GM23248 (cell line): ENCODE measurements around the gene XRN1.

ENCODE experiments used
- EZH2 ChIP-seq: fragments of 200-600 bp; sonication (generic); IDR thresholded peaks from 2 replicates; pipeline ENCODE4 v1.6.1; 2018; ENCODE audit warnings: antibody characterized with exemption, mild to moderate bottlenecking; ENCODE audit not compliant: insufficient read depth, poor library complexity, severe bottlenecking
- EZH2phosphoT487 ChIP-seq: fragments of 200-600 bp; sonication (generic); IDR thresholded peaks from 2 replicates; pipeline ENCODE4 v1.6.1; 2018; ENCODE audit warnings: antibody characterized with exemption, moderate library complexity, mild to moderate bottlenecking, low read depth; ENCODE audit not compliant: insufficient read depth

DNA sequence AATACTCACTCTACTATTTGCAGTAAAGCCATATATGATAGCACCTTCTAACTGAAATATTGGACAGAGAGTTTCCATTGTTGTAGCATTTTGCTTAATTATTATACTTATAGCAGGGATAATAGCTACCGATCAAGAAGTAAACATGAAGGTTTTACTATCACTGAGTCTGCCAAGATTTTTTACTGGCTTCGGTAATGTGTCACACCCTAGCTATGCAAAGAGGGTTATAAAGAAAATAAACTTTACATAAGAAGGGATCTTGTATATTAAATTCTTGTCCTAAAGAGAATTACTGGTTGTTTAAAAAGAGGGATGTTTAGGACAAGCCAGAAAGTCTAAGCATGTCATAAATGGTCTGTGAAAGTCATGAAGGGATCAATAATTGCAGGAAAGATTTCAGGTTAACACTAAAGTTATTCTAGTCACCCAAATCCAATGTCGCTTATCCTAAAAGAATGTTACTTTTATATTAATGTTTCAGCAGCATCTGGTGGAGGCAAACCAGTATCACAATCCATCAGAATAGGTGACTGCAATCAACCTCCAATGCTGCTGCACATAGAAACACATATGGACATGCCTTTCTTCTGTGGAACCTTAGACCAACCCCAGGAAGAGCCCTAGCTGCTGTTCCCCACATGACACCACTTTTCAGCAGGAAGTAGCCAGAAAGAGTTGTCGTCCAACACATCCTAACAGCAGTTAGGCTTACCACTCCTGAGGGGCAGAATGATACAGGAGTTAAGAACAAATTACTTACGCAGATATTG is 159.8 kb downstream of the XRN1 start:
- TF ChIP-seq EZH2phosphoT487 = no peak
- no peak for TF ChIP-seq EZH2
